ENCODE measurements around the gene CRTC1.

CRTC1 gene

GRCh38 chr19:18772620-18773587 lies 89.4 kb downstream of the CRTC1 start:
- no peak for DNase-seq

- no peak for DNase-seq
Observed at GRCh38 chr19:18773682-18774081, 90.2 kb downstream of the CRTC1 start.

GRCh38 chr19:18774107-18774506 lies 90.6 kb downstream of the CRTC1 start:
- no peak for DNase-seq

GRCh38 chr19:18774782-18775444 lies 91.4 kb downstream of the CRTC1 start:
- DNase-seq = no peak

GRCh38 chr19:18775586-18776287 lies 92.3 kb downstream of the CRTC1 start:
- no peak for DNase-seq

- DNase-seq = no peak
Observed at GRCh38 chr19:18776288-18776594, 92.8 kb downstream of the CRTC1 start.

GRCh38 chr19:18776736-18777135 lies 93.3 kb downstream of the CRTC1 start:
- no peak for DNase-seq

- DNase-seq = no peak
Observed at GRCh38 chr19:18777301-18778075, 94.0 kb downstream of the CRTC1 start.

- DNase-seq = no peak
Observed at GRCh38 chr19:18778076-18778389, 94.6 kb downstream of the CRTC1 start.

- DNase-seq = no peak
Observed at GRCh38 chr19:18778826-18779495, 95.5 kb downstream of the CRTC1 start.

GRCh38 chr19:18780081-18780480 lies 96.6 kb downstream of the CRTC1 start:
- DNase-seq = no peak

- no peak for DNase-seq
Observed at GRCh38 chr19:18780631-18781030, 97.2 kb downstream of the CRTC1 start.

GRCh38 chr19:18781047-18781600 lies 97.6 kb downstream of the CRTC1 start:
- no peak for DNase-seq

GRCh38 chr19:18781885-18782527 lies 98.5 kb downstream of the CRTC1 start:
- no peak for DNase-seq

GRCh38 chr19:18782559-18783225 lies 99.2 kb downstream of the CRTC1 start:
- DNase-seq = no peak

- DNase-seq = no peak
Observed at GRCh38 chr19:18783958-18784785, 100.7 kb downstream of the CRTC1 start.

- no peak for DNase-seq
Observed at GRCh38 chr19:18784786-18785120, 101.3 kb downstream of the CRTC1 start.

GRCh38 chr19:18785179-18786124 lies 102.0 kb downstream of the CRTC1 start:
- no peak for DNase-seq

Measured in NCI-H510A treated with DMSO at 0.1 percent for 48 hours (cell line).